GM19395 (cell line): ENCODE measurements around the gene DCAF11.
"Not testable (repeated sequence)": the region's sequence is repeated elsewhere in the genome, so short reads cannot be mapped to it uniquely, and the experiment has no call there.

Experiments used
- ATAC-seq: cut with Tn5 transposase; IDR thresholded peaks from one replicate; pipeline ENCODE4 v1.9.1; 2021; ENCODE audit warnings: mild to moderate bottlenecking, moderate library complexity; ENCODE audit not compliant: unreplicated experiment

Gene DCAF11

GRCh38 chr14:24095271-24096068 lies 19.1 kb upstream of the DCAF11 start:
- peak; percentile 71 for ATAC-seq

GRCh38 chr14:24096545-24097181 lies 17.9 kb upstream of the DCAF11 start:
- no peak for ATAC-seq

GRCh38 chr14:24098229-24098926 lies 16.2 kb upstream of the DCAF11 start:
- ATAC-seq, result no peak

GRCh38 chr14:24098927-24099813 lies 15.4 kb upstream of the DCAF11 start:
- ATAC-seq, result no peak

GRCh38 chr14:24100197-24100981 lies 14.2 kb upstream of the DCAF11 start:
- no peak for ATAC-seq

GRCh38 chr14:24100982-24101494 lies 13.5 kb upstream of the DCAF11 start:
- no peak for ATAC-seq

- no peak for ATAC-seq
Measured at GRCh38 chr14:24102357-24103048, 12.1 kb upstream of the DCAF11 start.

- no peak for ATAC-seq
Measured at GRCh38 chr14:24103451-24103850, 11.1 kb upstream of the DCAF11 start.

- ATAC-seq, result not testable (repeated sequence)
Measured at GRCh38 chr14:24105609-24106239, 8.9 kb upstream of the DCAF11 start.

GRCh38 chr14:24106672-24107271 lies 7.8 kb upstream of the DCAF11 start:
- no peak for ATAC-seq

GRCh38 chr14:24108336-24108874 lies 6.2 kb upstream of the DCAF11 start:
- no peak for ATAC-seq

GRCh38 chr14:24110060-24110459 lies 4.5 kb upstream of the DCAF11 start:
- ATAC-seq, result no peak

- ATAC-seq, result no peak
Measured at GRCh38 chr14:24110523-24110922, 4.1 kb upstream of the DCAF11 start.

GRCh38 chr14:24113379-24113800 lies 1.2 kb upstream of the DCAF11 start:
- ATAC-seq, result no peak

- peak; percentile 34 for ATAC-seq
Measured at GRCh38 chr14:24113801-24114531, 611 bp upstream of the DCAF11 start.

- ATAC-seq, result no peak
Measured at GRCh38 chr14:24115422-24116127, 998 bp downstream of the DCAF11 start.
